Lower lobe of right lung (tissue), 2 donors: ENCODE data around the gene CCNB1. TPM values are rescaled to one million over a fixed set of nuclear protein-coding genes. Genes with fewer than 3 reads are reported as not detected.
"Not testable (repeated sequence)": the region's sequence is repeated elsewhere in the genome, so short reads cannot be mapped to it uniquely, and the experiment has no call there.

ENCODE experiments used
- ATAC-seq, 2 donors: fragments of 200-7000 bp; cut with Tn5 transposase; one replicate each; pipeline ENCODE4 v1.9.1; 2020 to 2022; ENCODE audit warnings: mild to moderate bottlenecking in 2 of 2, moderate library complexity in 2 of 2
- DNase-seq: peaks from one replicate; pipeline ENCODE4 v3.0.0-alpha.2; 2020
- H3K27ac ChIP-seq: fragments of 200-600 bp; one replicate; pipeline ENCODE4 v1.8.0; 2022
- H3K27me3 ChIP-seq: fragments of 200-600 bp; one replicate; pipeline ENCODE4 v1.8.0; 2022; ENCODE audit warnings: low read depth
- H3K36me3 ChIP-seq: fragments of 200-600 bp; one replicate; pipeline ENCODE4 v1.8.0; 2022; ENCODE audit warnings: mild to moderate bottlenecking
- H3K4me1 ChIP-seq: fragments of 200-600 bp; one replicate; pipeline ENCODE4 v1.8.0; 2022
- H3K4me3 ChIP-seq: fragments of 200-600 bp; one replicate; pipeline ENCODE4 v1.8.0; 2022; ENCODE audit warnings: mild to moderate bottlenecking
- H3K9me3 ChIP-seq: fragments of 200-600 bp; one replicate; pipeline ENCODE4 v1.8.0; 2022
- intact Hi-C: fragments of 100-400 bp; cut with DNase I; formaldehyde crosslinking; loops from one replicate; pipeline ENCODE4 v1.11.0; 2022
- total RNA-seq: library from RNA; stranded (reverse); fragmentation: NEBNext Ultra II Directional; extraction: Animal tissue kit (Norgen Biotek cat#: 25700); gene quantifications from one replicate; pipeline ENCODE4 v1.2.1, GENCODE V29; 2021
- TF ChIP-seq, protein P1 (sequence below): fragments of 200-600 bp; IDR thresholded peaks from one replicate; pipeline ENCODE4 v1.8.0; 2022; ENCODE audit warnings: antibody characterized with exemption, mild to moderate bottlenecking
- donor health status: DM: no; HTN: yes; CAD: no; lungs with severe emphysema.

CCNB1 gene
- total RNA-seq, 1 donor from 2014 or later = 4.4 TPM

DNA sequence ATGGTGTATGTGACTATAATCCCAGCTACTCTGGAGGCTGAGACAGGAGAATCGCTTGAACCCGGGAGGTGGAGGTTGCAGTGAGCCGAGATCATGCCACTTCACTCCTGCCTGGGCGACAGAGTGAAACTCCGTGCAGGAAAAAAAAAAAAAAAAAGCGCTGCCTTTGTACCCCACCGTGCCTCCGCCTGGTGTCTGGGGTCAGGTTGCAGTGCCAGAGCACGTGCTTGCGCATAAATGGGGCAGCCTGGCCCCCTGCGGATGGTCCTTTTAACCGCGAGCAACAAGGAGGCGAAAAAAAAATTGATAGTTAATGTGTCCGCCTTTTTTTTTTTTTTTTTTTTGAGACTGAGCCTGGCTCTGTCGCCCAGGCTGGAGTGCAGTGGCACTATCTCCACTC lies 6.3 kb upstream of the CCNB1 start:
- Histone ChIP-seq H3K27ac (no peak overlapping the region), H3K9me3 (no peaks in the 10 kb centered on the region), H3K36me3 (no peaks in the 10 kb centered on the region), H3K4me3 (no peak overlapping the region), H3K4me1 (no peaks in the 10 kb centered on the region), H3K27me3 (no peaks in the 10 kb centered on the region)
- DNase-seq = no peak
- TF ChIP-seq, protein P1, sequence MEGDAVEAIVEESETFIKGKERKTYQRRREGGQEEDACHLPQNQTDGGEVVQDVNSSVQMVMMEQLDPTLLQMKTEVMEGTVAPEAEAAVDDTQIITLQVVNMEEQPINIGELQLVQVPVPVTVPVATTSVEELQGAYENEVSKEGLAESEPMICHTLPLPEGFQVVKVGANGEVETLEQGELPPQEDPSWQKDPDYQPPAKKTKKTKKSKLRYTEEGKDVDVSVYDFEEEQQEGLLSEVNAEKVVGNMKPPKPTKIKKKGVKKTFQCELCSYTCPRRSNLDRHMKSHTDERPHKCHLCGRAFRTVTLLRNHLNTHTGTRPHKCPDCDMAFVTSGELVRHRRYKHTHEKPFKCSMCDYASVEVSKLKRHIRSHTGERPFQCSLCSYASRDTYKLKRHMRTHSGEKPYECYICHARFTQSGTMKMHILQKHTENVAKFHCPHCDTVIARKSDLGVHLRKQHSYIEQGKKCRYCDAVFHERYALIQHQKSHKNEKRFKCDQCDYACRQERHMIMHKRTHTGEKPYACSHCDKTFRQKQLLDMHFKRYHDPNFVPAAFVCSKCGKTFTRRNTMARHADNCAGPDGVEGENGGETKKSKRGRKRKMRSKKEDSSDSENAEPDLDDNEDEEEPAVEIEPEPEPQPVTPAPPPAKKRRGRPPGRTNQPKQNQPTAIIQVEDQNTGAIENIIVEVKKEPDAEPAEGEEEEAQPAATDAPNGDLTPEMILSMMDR = no peak
- intact Hi-C loops = no loop called here
- no peak for ATAC-seq

DNA sequence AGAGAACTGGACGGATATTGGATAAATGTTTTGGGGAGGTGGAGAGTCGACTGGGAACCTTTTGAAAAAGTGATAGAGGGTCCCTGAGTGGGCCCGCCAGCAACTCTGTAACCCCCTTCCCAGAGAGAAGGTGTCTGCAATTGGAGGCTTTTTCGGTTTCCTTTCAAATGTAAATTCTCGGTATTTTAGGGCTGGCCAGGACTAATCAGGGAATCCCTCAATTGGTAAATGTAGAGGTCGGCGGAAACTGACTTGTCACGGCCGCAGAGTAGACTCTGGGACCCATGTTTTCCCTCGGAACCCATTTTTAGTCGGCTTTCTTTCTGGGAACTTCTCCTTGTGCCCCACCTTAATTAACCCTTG lies 524 bp downstream of the CCNB1 start:
- peak overlapping the region; percentile 42 for H3K27ac ChIP-seq
- H3K4me1 ChIP-seq = peaks cover 15% of the 10 kb centered on the region
- no peak for DNase-seq
- no peak for ATAC-seq
- TF ChIP-seq, protein P1 = no peak
- no peaks in the 10 kb centered on the region for H3K27me3 ChIP-seq
- intact Hi-C loops = no loop called here
- peak overlapping the region; percentile 78 for H3K4me3 ChIP-seq
- peaks cover 14% of the 10 kb centered on the region for H3K36me3 ChIP-seq
- no peaks in the 10 kb centered on the region for H3K9me3 ChIP-seq

DNA sequence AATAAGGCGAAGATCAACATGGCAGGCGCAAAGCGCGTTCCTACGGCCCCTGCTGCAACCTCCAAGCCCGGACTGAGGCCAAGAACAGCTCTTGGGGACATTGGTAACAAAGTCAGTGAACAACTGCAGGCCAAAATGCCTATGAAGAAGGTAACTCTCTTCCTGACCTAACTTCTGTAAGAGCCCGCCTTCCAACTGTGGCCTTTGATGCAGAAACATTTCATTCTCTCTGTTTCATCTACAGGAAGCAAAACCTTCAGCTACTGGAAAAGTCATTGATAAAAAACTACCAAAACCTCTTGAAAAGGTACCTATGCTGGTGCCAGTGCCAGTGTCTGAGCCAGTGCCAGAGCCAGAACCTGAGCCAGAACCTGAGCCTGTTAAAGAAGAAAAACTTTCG lies 979 bp downstream of the CCNB1 start:
- DNase-seq (no peak), ATAC-seq (no peak)
- Histone ChIP-seq H3K27me3 (no peaks in the 10 kb centered on the region), H3K4me3 (peak overlapping the region; percentile 78), H3K36me3 (peaks cover 14% of the 10 kb centered on the region), H3K9me3 (no peaks in the 10 kb centered on the region), H3K27ac (no peak overlapping the region), H3K4me1 (peaks cover 15% of the 10 kb centered on the region)
- TF ChIP-seq, protein P1 = no peak
- intact Hi-C loops = no loop called here

DNA sequence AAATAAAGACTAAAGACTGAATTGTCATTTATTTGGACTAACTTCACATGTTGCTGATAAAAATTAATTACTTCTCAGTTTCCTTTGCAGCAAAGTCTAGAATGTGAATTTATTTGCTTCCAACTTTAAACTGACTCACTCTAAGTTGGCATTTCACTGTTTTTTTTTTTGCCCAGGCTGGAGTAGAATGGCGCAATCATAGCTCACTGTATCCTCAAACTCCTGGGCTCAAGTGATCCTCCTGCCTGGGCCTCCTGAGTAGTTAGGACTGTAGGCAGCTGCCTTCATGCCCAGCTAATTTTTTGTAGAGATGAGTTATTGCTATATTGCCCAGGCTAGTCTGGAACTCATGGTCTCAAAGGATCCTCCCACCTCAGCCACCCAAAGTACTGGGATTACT lies 3.5 kb downstream of the CCNB1 start:
- Histone ChIP-seq H3K9me3 (no peaks in the 10 kb centered on the region), H3K36me3 (peaks cover 14% of the 10 kb centered on the region), H3K4me3 (no peak overlapping the region), H3K27ac (no peak overlapping the region), H3K4me1 (peaks cover 15% of the 10 kb centered on the region), H3K27me3 (no peaks in the 10 kb centered on the region)
- TF ChIP-seq, protein P1 = no peak
- no peak for ATAC-seq
- DNase-seq = no peak
- intact Hi-C loops = no loop called here

DNA sequence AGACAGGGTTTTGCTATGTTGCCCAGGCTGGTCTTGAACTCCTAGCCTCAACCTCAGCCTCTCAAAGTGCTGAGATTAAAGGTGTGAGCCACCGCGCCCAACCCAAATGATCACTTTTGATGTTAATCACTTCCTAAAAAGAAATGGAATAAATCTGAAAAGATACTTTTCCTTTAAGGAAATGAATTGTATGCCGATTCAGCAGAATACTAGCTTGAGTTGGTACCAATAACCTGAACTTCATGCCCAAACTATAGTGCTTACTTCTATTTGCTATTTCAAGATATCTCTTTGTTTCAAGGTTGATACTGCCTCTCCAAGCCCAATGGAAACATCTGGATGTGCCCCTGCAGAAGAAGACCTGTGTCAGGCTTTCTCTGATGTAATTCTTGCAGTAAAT lies 4.0 kb downstream of the CCNB1 start:
- H3K9me3 ChIP-seq = no peaks in the 10 kb centered on the region
- peaks cover 15% of the 10 kb centered on the region for H3K4me1 ChIP-seq
- H3K27ac ChIP-seq = no peak overlapping the region
- H3K4me3 ChIP-seq = no peak overlapping the region
- H3K36me3 ChIP-seq = peaks cover 14% of the 10 kb centered on the region
- TF ChIP-seq, protein P1 = no peak
- no peaks in the 10 kb centered on the region for H3K27me3 ChIP-seq
- intact Hi-C loops = no loop called here
- DNase-seq (no peak), ATAC-seq (no peak)

DNA sequence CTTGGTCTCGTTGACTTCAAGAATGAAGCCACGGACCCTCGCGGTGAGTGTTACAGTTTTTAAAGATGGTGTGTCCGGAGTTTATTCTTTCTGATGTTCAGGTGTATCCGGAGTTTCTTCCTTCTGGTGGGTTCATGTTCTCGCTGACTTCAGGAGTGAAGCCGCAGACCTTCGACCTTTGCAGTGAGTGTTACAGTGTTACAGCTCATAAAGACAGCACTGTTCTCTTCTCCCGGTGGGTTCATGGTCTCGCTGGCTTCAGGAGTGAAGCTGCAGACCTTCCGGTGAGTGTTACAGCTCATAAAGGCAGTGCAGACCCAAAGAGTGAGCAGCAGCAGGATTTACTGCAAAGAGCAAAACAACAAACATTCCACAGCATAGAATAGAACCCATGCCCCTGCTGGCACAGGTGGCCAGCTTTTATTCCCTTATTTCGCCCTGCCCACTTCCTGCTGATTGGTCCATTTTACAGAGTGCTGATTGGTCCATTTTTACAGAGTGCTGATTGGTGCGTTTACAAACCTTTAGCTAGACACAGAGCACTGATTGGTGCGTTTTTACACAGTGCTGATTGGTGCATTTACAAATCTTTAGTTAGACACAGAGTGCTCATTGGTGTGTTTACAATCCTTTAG lies 14.8 kb downstream of the CCNB1 start:
- H3K27ac ChIP-seq, H3K4me3 ChIP-seq, intact Hi-C loops, H3K27me3 ChIP-seq, ATAC-seq, H3K36me3 ChIP-seq, H3K9me3 ChIP-seq, DNase-seq, H3K4me1 ChIP-seq: not testable (repeated sequence)
